Liver (tissue), 9 donors: Measurements from ENCODE around the gene ASCL5. TPM values are rescaled to one million over a fixed set of nuclear protein-coding genes. Genes with fewer than 3 reads are reported as not detected.

ENCODE experiments used
- DNase-seq: peaks from one replicate; pipeline ENCODE4 v3.0.0-alpha.2; 2017; ENCODE audit warnings: low spot score
- H3K27ac ChIP-seq, 2 donors: one replicate each; pipeline ENCODE4 v1.7.0; 2013; ENCODE audit warnings: inconsistent platforms in 2 of 2, low read length in 2 of 2, control low read depth in 1 of 2, low read depth in 1 of 2, mild to moderate bottlenecking in 1 of 2
- H3K27me3 ChIP-seq, 4 donors: one replicate each; pipeline versions ENCODE4 v1.6.1 to v1.7.0; 2013; ENCODE audit warnings: low read length in 3 of 4, inconsistent platforms in 1 of 4, mild to moderate bottlenecking in 1 of 4, moderate library complexity in 1 of 4; ENCODE audit not compliant: control insufficient read depth in 4 of 4, insufficient read depth in 4 of 4
- H3K36me3 ChIP-seq, 4 donors: one replicate each; pipeline versions ENCODE4 v1.6.1 to v1.7.0; 2013; ENCODE audit warnings: low read length in 3 of 4, mild to moderate bottlenecking in 3 of 4, low read depth in 1 of 4, moderate library complexity in 1 of 4; ENCODE audit not compliant: control insufficient read depth in 4 of 4, insufficient read depth in 3 of 4
- H3K4me1 ChIP-seq, 4 donors: one replicate each; pipeline versions ENCODE4 v1.6.1 to v1.7.0; 2013; ENCODE audit warnings: low read length in 3 of 4, mild to moderate bottlenecking in 3 of 4, moderate library complexity in 1 of 4; ENCODE audit not compliant: control insufficient read depth in 4 of 4, insufficient read depth in 4 of 4
- H3K4me3 ChIP-seq, 3 donors: one replicate each; pipeline versions ENCODE4 v1.6.1 to v1.7.0; 2013; ENCODE audit warnings: low read length in 3 of 3, control low read depth in 1 of 3, low read depth in 1 of 3, mild to moderate bottlenecking in 1 of 3
- H3K9ac ChIP-seq, 2 donors: one replicate each; pipeline ENCODE4 v1.7.0; 2013; ENCODE audit warnings: low read length in 2 of 2, mild to moderate bottlenecking in 2 of 2, moderate library complexity in 2 of 2, control low read depth in 1 of 2, low read depth in 1 of 2
- H3K9me3 ChIP-seq, 4 donors: one replicate each; pipeline versions ENCODE4 v1.6.1 to v1.7.0; 2013; ENCODE audit warnings: low read length in 3 of 4; ENCODE audit not compliant: control insufficient read depth in 4 of 4
- ATF3 ChIP-seq: IDR thresholded peaks from 2 replicates; pipeline ENCODE4 v1.6.1; 2016; ENCODE audit warnings: antibody characterized with exemption
- CTCF ChIP-seq: fragments of 150-350 bp; IDR thresholded peaks from 2 replicates; pipeline ENCODE4 v1.5.1; 2017; ENCODE audit warnings: improper control_type of control experiment, low read depth, low read length; ENCODE audit not compliant: missing input control
- EGR1 ChIP-seq, 2 donors: IDR thresholded peaks; 2 replicates each; pipeline ENCODE4 v1.6.1; 2016 to 2018; ENCODE audit warnings: antibody characterized with exemption in 2 of 2, low read depth in 2 of 2
- FOXA1 ChIP-seq: IDR thresholded peaks from 2 replicates; pipeline ENCODE4 v1.6.1; 2016; ENCODE audit warnings: antibody characterized with exemption
- FOXA2 ChIP-seq: IDR thresholded peaks from 2 replicates; pipeline ENCODE4 v1.6.1; 2016; ENCODE audit warnings: antibody characterized with exemption
- GABPA ChIP-seq, 2 donors: IDR thresholded peaks in 1 of 2; conservative IDR thresholded peaks in 1 of 2; 2 replicates each; pipeline ENCODE4 v1.6.1; 2016; ENCODE audit warnings: antibody characterized with exemption in 2 of 2, mild to moderate bottlenecking in 1 of 2, moderate library complexity in 1 of 2
- HNF4A ChIP-seq, 2 donors: conservative IDR thresholded peaks; 2 replicates each; pipeline ENCODE4 v1.6.1; 2016; ENCODE audit warnings: antibody characterized with exemption in 2 of 2, mild to moderate bottlenecking in 2 of 2
- HNF4G ChIP-seq: IDR thresholded peaks from 2 replicates; pipeline ENCODE4 v1.6.1; 2016; ENCODE audit warnings: antibody characterized with exemption
- JUND ChIP-seq, 2 donors: IDR thresholded peaks; 2 replicates each; pipeline ENCODE4 v1.6.1; 2016; ENCODE audit warnings: antibody characterized with exemption in 2 of 2
- MAX ChIP-seq: IDR thresholded peaks from 2 replicates; pipeline ENCODE4 v1.6.1; 2016; ENCODE audit warnings: antibody characterized with exemption
- NR2F2 ChIP-seq: IDR thresholded peaks from 2 replicates; pipeline ENCODE4 v1.6.1; 2016; ENCODE audit warnings: antibody characterized with exemption
- RAD21 ChIP-seq, 2 donors: IDR thresholded peaks; 2 replicates each; pipeline ENCODE4 v1.6.1; 2016; ENCODE audit warnings: antibody characterized with exemption in 2 of 2, mild to moderate bottlenecking in 2 of 2
- REST ChIP-seq: IDR thresholded peaks from 2 replicates; pipeline ENCODE4 v1.6.1; 2016; ENCODE audit warnings: antibody characterized with exemption, mild to moderate bottlenecking
- RXRA ChIP-seq, 2 donors: IDR thresholded peaks; 2 replicates each; pipeline ENCODE4 v1.6.1; 2017 to 2018; ENCODE audit warnings: antibody characterized with exemption in 2 of 2, mild to moderate bottlenecking in 1 of 2
- SP1 ChIP-seq: IDR thresholded peaks from 2 replicates; pipeline ENCODE4 v1.6.1; 2018; ENCODE audit warnings: antibody characterized with exemption, mild to moderate bottlenecking
- TAF1 ChIP-seq: conservative IDR thresholded peaks from 2 replicates; pipeline ENCODE4 v1.6.1; 2016; ENCODE audit warnings: antibody characterized with exemption, mild to moderate bottlenecking
- YY1 ChIP-seq: IDR thresholded peaks from 2 replicates; pipeline ENCODE4 v1.6.1; 2016; ENCODE audit warnings: antibody characterized with exemption, mild to moderate bottlenecking
- ZBTB33 ChIP-seq: IDR thresholded peaks from 2 replicates; pipeline ENCODE4 v1.6.1; 2016; ENCODE audit warnings: antibody characterized with exemption
- WGBS: extraction: QIAGEN DNeasy Blood & Tissue Kit; methylation state at CpG from one replicate; pipeline ENCODE4 v1.1.7; 2013; 5-methylcytosine and 5-hydroxymethylcytosine counted together
- polyA plus RNA-seq, 2 donors: library from polyadenylated mRNA; stranded (reverse) in 1 of 2; unstranded in 1 of 2; fragments of 200-250 nt in 1 of 2; fragments of >200 nt in 1 of 2; fragmentation: Nextera tagmentation in 1 of 2; extraction: Ambion mirVana in 1 of 2; gene quantifications; one replicate each; pipeline versions ENCODE4 v1.2.1 to v1.2.3, GENCODE V29; 2013 to 2015
- total RNA-seq, 2 donors: library from RNA; depleted of rRNA; stranded (reverse); fragments of >200 nt; gene quantifications; one replicate each; pipeline ENCODE4 v1.2.3, GENCODE V29; 2014
- donor health status: healthy.
- donor health status: healthy.
- donor health status: healthy.
- donor health status: healthy.
- donor health status: healthy.

The ASCL5 gene
- total and polyA plus RNA-seq, 4 donors: not detected

GRCh38 chr1:201170533-201171062 is 43.6 kb upstream of the ASCL5 start:
- Histone ChIP-seq H3K27me3 (no peaks in the 10 kb centered on the region), H3K9me3 (no peaks in the 10 kb centered on the region), H3K4me1 (peaks cover 6 to 25% (median 19%) of the 10 kb centered on the region in 4 donors), H3K27ac (peak overlapping the region; percentile 97 to 100), H3K4me3 (peak overlapping the region; percentile 51 to 74 (median 61)), H3K36me3 (no peaks in the 10 kb centered on the region), H3K9ac (peak overlapping the region; percentile 95 to 98)
- DNase-seq: peak; percentile 95
- TF ChIP-seq FOXA1: no peak
- peak; percentile 81 for TF ChIP-seq YY1
- TF ChIP-seq TAF1: peak; percentile 89
- peak; percentile 93 for TF ChIP-seq ATF3
- TF ChIP-seq ZBTB33: peak; percentile 56
- TF ChIP-seq SP1: peak; percentile 92
- no peak for TF ChIP-seq EGR1 (IDR thresholded peaks at IDR 0.05; ENCODE audit: low read depth in 2 of 2)
- TF ChIP-seq NR2F2: peak; percentile 100
- peak; percentile 66 to 78 for TF ChIP-seq JUND (IDR thresholded peaks at IDR 0.05)
- peak; percentile 79 for TF ChIP-seq MAX
- peak in 1 of 2 donors; percentile 30 for TF ChIP-seq GABPA (IDR thresholded peaks at IDR 0.05 in 1 of 2, conservative IDR thresholded peaks at IDR 0.05 in 1 of 2)
- peak in 1 of 2 donors; percentile 10 for TF ChIP-seq RAD21 (IDR thresholded peaks at IDR 0.05)
- TF ChIP-seq HNF4A (conservative IDR thresholded peaks at IDR 0.05): peak; percentile 83 to 86
- TF ChIP-seq FOXA2: no peak
- TF ChIP-seq RXRA (IDR thresholded peaks at IDR 0.05): peak; percentile 94 to 96
- peak; percentile 85 for TF ChIP-seq REST
- peak; percentile 17 for TF ChIP-seq HNF4G
- TF ChIP-seq CTCF: peak; percentile 13
- 3% methylated on average over 26 of the region's 26 CpGs for WGBS
